ENCODE data around the gene AP1S3.

AP1S3 gene

GRCh38 chr2:223758131-223758840 lies 79.1 kb downstream of the AP1S3 start:
- no peak for DNase-seq

GRCh38 chr2:223753940-223754339 lies 83.4 kb downstream of the AP1S3 start:
- no peak for DNase-seq

- peak; percentile 41 for DNase-seq
These were observed 86.4 kb downstream of the AP1S3 start for GRCh38 chr2:223751012-223751411.

DNA sequence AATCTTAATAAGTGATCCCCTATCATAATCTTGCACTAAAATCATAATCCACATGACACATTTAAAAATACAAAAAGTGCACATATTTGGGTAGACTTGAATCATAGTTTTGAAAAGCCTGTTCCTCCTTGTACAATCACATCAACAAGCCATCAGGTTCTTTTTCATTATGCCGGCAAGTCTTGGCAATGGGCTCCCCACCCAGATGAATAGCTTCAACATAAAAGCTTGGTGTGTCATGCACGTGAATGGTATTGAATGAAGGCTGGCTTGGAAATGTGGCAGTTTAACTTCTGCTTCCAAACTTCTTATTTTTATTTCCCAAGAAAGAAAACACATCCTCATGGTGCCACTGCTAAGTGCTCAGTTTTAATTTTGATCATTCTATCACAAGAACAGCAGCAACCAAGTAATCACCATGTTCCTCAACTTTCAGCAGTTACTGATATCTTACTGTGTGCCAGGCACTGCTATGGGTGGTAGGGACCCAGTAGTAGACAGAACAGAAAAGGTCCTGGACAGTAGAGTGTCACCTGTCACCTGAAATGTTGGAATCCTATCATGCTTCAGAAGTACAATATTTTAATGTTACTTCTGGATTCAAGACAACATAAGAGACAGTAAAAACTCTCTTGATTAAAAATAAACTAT lies 89.9 kb downstream of the AP1S3 start:
- no peak for DNase-seq

DNA sequence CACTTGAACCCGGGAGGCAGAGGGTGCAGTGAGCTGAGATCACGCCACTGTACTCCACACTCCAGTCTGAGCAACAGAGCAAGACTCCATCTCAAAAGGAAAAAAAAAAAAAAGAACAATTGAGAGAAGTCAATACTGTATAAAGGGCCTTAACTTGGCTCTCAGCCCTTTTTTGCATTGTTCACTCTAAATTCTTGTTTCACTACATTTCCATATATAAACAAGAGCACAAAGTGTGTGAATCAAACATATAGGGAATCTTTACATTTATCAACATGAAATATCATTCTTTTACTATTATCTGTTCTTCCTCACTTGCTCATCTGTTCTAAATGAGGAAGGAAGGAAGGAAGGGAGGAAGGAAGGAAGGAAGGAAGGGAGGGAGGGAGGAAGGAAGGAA lies 90.8 kb downstream of the AP1S3 start:
- no peak for DNase-seq

GRCh38 chr2:223744580-223744979 lies 92.8 kb downstream of the AP1S3 start:
- DNase-seq = peak; percentile 34

DNA sequence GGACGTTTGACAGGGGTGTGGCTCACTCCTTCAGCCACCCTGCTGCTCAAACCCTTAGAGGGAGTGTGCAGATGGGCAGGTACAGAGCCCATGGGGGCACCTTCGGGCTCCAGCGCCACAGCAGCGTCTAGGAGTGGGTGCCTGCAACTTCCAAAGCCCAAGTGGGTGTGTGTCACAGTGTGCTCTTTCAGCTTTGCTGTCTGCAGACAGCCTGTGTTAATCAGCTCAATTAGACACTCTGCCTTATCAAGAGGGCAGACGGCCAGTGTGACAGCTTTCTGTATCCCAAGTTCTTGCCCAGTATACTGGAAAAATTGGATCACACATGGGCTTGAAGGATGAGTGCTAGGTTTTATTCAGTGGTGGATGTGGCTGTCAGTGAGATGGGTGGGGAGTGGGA lies 96.7 kb downstream of the AP1S3 start:
- DNase-seq = no peak

- no peak for DNase-seq
These were observed 100.2 kb downstream of the AP1S3 start for GRCh38 chr2:223737207-223737606.

- DNase-seq = no peak
These were observed 100.9 kb downstream of the AP1S3 start for GRCh38 chr2:223736488-223736887.

DNA sequence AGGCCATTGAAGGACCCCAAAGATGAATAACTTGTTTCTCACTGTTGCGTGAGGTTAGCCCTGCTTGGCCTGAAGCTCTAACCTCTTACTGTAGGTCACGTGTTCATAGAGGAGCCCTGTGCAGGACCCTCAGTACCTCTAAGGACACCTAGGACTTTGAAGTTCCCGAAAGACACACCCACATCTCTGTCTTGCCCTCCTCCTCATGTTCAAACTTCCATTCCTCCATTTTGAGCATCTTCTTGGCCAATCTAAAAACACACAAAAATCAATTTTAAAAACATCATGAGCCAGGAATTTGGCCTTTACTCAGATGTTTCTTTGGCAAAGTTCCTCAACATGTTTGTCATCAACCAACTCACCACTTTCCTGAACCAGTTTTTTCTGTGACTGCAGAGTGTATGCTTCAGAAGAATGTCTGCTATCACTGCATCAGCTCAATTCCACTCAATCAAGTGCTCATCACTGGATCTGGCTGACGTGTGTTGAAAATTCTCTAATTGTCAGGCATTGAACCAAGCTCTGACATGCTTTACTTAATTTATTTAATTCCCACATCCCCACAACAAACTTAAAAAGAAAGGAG lies 101.6 kb downstream of the AP1S3 start:
- DNase-seq = peak; percentile 97

DNA sequence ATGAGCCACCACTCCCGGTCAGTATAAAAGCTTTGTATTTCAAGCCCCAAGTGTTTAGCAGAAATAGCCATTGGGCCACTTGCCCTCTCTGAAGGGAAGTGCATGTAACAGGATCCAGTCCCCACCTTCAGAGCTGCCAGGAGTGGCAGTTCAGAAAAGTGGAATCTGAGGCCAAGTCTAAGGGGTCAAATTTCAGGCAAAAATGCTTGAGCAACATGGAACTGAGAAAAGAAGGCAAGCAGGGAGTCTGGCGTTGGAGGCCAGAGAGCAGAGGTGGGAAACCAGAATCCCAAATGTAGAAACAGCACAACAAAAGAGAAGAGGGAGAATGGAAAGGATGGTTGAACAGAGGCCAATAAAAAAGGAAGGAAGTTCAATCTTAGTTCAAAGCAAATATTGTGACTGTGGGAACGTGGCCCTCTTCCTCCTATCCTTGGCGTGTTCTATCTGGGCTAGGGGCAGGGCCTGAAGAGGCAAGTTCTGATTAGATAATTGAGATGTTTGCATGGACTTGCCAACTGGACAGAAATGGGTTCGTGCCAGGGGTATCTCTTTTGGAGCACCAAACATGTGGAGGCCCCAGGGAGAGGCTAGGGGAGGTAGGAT lies 102.2 kb downstream of the AP1S3 start:
- no peak for DNase-seq

DNA sequence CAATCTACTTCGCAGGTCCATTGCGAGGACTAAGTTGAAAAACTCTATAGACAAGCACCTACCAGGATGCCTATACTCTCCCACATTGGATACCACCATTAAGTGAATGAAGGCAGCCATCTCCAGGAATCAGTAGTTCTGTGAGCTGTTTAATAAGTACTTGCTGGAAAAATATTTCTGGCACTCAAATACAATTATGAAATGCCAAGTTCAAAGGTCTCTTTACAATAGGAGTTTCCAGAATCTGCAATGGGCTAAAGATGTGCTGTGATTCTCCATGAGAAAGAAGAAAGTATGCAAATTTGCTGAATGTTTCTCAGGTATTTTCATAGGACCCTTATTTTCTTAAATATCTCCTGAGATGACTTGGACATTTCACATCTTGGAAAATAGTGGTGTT lies 103.0 kb downstream of the AP1S3 start:
- DNase-seq = no peak

GRCh38 chr2:223732346-223732745 lies 105.0 kb downstream of the AP1S3 start:
- DNase-seq = no peak

DNA sequence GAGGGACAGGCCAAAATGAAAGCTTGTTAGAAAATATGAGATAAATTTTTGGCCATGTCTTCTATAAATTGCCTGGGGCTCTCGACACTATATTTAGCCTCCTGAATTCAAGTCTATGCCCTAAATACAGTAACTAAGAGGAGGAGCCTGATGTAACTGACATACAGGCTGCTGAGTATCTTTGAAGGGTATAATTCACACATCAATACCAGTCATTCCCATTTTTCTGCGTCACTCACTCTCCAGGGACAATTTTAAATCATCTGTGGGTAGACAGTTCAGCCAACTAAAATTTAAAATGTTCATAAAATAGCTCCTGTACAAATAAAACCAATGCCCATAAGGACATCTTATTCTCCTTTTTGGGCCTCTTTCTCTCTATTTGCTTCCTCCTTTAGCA lies 105.9 kb downstream of the AP1S3 start:
- DNase-seq = no peak

- DNase-seq = peak; percentile 50
These were observed 107.6 kb downstream of the AP1S3 start for GRCh38 chr2:223729781-223730180.

DNA sequence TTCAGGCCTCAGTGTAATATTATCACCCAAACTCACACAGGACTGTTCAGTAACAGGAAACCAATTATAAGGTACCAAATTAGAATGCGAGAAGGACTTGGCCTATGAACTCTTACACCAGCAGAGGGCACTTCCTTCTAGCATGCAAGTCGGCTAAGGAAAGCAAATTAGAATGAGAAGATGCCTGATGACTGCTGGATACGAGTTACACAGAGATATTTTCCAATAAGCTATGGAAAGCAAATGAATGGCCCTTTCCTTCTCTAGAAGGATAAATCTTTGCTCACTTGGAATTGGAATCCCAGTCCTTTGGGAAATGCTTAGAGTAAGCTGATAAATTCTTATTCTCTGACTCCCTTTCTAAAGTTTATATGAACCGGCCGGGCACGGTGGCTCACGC lies 109.8 kb downstream of the AP1S3 start:
- DNase-seq = peak; percentile 59

- no peak for DNase-seq
These were observed 111.1 kb downstream of the AP1S3 start for GRCh38 chr2:223725986-223726970.

DNA sequence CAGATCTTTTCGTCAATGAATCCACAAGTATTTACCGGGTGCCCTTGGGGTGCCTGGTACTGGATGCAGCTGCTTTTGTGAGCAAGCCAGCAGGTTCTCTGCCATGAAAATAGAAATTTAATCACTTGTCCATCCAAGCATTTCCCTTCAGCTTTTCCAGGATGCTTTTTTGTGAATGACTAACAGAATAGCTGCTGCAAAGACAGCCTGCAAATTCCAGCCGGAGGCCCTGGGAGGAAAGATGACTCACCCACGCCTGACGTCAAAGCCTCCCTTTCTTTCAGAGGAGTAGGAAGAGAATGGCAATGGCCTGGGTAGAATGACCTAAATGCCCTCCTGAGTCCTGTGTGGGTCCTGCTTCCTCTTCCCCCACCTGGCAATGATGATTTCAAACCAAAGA lies 111.9 kb downstream of the AP1S3 start:
- DNase-seq = peak; percentile 96

DNA sequence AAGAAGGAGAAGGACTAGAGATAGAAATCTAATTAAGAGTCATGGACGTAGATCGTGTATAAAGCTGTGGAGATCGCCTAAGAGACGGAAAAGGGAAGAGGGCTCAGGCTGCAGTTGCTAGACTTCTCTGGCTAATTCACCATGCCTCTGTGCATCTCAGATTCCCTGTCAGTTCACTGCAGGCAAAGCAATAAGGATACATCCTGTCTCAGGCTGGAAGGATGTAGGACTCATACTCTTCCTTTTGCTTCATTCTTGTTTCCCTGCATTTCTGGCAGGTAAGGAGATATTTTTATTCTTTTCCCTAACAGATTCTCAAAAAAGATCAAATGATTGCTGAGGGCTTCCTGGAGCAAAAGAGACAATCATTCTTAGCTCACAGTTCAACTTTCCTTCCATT lies 112.5 kb downstream of the AP1S3 start:
- DNase-seq = no peak

DNA sequence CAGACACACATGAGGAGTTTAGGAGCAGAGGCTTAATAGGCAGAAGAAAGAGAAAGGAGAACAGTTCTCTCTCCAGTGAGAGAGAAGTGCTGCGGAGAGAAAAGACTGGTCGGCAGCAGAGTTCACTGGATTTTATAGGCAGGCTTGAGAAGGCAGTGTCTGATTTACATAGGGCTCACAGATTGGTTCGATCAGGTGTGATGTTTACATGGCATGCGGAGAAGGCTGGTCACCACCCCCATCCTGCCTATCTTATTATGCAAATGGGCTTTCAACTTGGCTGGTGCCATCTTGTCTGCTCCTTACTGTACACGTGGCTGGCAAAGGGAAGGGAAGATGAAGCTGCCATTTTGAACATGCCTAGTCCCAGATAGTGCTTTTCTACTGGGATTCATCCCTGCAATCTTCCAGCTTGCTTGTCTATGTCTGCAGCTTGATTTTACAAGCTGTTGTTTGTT lies 113.4 kb downstream of the AP1S3 start:
- DNase-seq = no peak

- DNase-seq = no peak
These were observed 115.2 kb downstream of the AP1S3 start for GRCh38 chr2:223722226-223722625.

GRCh38 chr2:223721746-223722145 lies 115.6 kb downstream of the AP1S3 start:
- no peak for DNase-seq

DNA sequence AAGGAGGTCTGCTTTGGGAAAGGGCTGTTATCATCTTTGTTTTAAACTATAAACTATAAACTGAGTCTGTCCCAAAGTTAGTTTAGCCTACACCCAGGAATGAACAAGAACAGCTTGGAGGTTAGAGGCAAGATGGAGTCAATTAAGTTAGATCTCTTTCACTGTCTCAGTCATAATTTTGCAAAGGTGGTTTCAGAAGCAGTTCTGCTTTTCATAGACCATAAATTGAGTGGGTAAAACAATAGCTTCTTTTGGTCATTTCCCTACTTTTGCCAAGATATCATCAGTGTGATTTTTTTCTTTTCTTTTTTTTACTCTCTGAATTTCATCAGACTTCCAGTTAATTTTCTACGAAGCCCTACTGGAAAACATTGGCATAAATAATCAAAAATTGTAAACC lies 117.0 kb downstream of the AP1S3 start:
- no peak for DNase-seq

All from fibroblast of skin of right quadriceps (primary cell).